ENCODE results near the gene OR56A4. TPM values are rescaled to one million over a fixed set of nuclear protein-coding genes. Genes with fewer than 3 reads are reported as not detected.

OR56A4 gene, protein sequence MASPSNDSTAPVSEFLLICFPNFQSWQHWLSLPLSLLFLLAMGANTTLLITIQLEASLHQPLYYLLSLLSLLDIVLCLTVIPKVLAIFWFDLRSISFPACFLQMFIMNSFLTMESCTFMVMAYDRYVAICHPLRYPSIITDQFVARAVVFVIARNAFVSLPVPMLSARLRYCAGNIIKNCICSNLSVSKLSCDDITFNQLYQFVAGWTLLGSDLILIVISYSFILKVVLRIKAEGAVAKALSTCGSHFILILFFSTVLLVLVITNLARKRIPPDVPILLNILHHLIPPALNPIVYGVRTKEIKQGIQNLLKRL
- total RNA-seq = not detected

DNA sequence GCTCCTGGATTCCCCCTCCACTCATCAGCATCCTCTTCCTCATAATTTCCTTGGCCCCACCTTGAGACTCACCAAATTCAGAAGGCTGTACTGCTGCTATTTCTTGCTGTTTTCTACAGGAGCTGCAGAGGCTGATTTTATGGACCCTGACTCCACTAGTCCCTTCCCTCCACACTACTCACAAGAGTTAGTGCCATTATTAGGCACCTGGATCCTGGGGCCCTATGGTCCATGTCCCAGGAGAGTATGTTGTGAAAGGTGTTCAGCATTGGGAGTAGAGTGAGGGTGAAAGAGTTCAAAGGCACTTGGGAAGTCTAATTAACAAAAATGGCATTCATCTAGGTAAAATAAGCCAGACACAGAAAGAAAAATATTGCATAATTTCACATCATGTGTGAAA is at the start of gene OR56A4:
OR56A4 (minus strand) TSS at position 101 of the 400 bp plus-strand sequence. CDS start 3,954 bp downstream, outside the sequence.
- Histone ChIP-seq H3K4me1 (ENCODE audit: insufficient read depth, low read length) (peaks cover 3% of the 10 kb centered on the region), H3K27me3 (ENCODE audit: insufficient read depth, low read length) (peaks cover 6% of the 10 kb centered on the region), H3K4me3 (ENCODE audit: low read length) (no peak within 1 kb of the TSS), H3K9me3 (ENCODE audit: low read depth, low read length) (no peaks in the 10 kb centered on the region)

DNA sequence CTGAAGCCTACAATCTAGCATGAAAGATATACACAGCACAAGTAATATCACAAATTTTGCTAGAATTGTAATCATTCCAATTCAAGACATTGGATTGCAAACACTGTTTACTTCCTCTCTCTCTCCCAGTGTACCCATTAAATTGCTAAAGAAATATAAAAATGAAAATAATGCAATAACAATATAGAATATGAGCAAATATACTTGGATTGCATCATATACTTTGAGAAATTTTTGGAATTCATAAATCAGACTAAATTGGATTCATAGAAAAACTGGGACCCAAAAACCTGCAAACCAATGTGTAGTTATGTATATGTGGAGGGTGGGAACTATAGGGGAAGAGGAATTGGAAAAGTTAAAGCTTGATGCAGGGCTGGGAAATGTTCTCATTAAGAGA is 48.8 kb upstream of the OR56A4 start:
- H3K4me3 ChIP-seq (ENCODE audit: low read length) = no peak overlapping the region
- no peaks in the 10 kb centered on the region for H3K4me1 ChIP-seq (ENCODE audit: insufficient read depth, low read length)
- H3K9me3 ChIP-seq (ENCODE audit: low read depth, low read length) = no peaks in the 10 kb centered on the region
- H3K27me3 ChIP-seq (ENCODE audit: insufficient read depth, low read length) = peaks cover 20% of the 10 kb centered on the region

DNA sequence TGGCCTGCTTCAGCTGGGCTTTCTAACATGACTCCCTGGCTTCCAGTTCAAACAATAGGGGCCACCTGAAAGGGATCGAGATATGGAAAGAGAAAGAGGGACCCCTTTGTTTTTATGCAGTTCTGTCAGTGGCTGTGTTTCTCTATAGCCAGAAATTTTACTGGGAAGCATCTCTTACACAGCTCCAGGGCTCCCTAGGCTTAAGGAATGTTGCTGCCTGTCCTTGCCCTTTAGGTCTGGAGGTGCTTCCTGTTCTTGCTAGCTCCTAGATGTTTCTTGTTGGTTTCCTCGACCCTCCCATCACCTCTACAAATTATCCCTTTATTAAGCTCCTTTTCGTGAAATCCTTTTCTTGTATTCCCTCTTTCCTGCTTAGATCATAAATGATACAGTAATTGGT is 45.6 kb upstream of the OR56A4 start:
- peaks cover 32% of the 10 kb centered on the region for H3K27me3 ChIP-seq (ENCODE audit: insufficient read depth, low read length)
- H3K9me3 ChIP-seq (ENCODE audit: low read depth, low read length) = no peaks in the 10 kb centered on the region
- no peak overlapping the region for H3K4me3 ChIP-seq (ENCODE audit: low read length)
- no peaks in the 10 kb centered on the region for H3K4me1 ChIP-seq (ENCODE audit: insufficient read depth, low read length)

DNA sequence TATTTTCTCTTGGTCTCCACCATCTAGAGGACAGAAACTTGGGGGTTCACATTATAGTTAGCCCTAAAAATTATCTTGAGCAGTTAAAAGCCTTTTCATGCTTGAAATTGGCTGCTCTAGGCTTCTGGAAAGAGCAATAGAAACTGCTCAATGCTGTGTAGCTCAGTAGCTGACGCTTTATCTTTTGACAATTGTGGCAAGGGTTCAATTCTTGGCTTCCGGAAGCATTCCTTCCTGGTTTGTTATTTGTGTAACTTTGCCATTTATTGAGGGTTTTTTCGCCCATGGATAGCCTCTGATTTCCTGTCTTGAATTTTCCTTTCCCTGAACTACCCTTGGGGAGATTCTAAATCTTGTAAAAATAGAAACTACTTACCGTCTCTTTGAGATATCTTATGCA is 34.1 kb upstream of the OR56A4 start:
- Histone ChIP-seq H3K4me3 (ENCODE audit: low read length) (no peak overlapping the region), H3K4me1 (ENCODE audit: insufficient read depth, low read length) (peaks cover 8% of the 10 kb centered on the region)

DNA sequence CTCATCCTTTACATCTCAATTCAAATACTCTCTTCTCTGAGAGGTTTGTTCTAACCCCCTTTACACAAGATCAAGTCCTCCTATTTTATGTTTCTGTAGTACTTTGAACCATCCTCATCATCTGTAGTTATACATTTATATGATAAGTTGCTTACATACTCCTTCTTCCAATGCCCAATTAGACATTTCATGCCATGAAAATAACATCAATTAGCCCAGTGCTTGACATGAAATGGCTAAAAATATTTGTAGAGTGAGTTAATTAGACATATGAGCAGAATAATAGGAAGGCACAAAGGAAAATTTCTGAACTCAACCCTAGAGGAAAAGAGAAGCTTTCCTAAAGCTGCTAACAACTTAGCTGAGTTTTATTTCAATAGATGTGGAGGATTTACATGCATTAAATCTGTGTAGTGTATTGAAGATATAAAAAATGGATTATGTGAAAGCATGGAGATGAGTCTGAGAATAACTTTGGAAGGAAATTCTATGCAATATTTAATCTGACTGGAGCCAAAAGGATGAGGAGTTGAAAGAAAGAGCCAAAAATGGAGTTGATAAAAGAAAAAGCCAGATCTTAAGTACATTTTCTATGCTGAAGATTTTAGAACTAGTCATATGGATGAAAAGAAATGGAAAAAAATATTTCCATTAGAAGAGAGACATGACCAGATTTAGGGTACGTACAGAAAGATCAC is 24.1 kb upstream of the OR56A4 start, which contains the start of gene OR56A1:
OR56A1 (minus strand) TSS at position 51 of the 698 bp plus-strand sequence. CDS start 3,066 bp downstream, outside the sequence.
- no peaks in the 10 kb centered on the region for H3K4me1 ChIP-seq (ENCODE audit: insufficient read depth, low read length)
- no peak within 1 kb of the TSS for H3K4me3 ChIP-seq (ENCODE audit: low read length)
- no peaks in the 10 kb centered on the region for H3K9me3 ChIP-seq (ENCODE audit: low read depth, low read length)
- peaks cover 13% of the 10 kb centered on the region for H3K27me3 ChIP-seq (ENCODE audit: insufficient read depth, low read length)

More for the DNA sequence above, 34.1 kb upstream of the OR56A4 start:
- H3K9me3 ChIP-seq (ENCODE audit: low read depth, low read length) = no peaks in the 10 kb centered on the region
- H3K27me3 ChIP-seq (ENCODE audit: insufficient read depth, low read length) = peaks cover 8% of the 10 kb centered on the region

DNA sequence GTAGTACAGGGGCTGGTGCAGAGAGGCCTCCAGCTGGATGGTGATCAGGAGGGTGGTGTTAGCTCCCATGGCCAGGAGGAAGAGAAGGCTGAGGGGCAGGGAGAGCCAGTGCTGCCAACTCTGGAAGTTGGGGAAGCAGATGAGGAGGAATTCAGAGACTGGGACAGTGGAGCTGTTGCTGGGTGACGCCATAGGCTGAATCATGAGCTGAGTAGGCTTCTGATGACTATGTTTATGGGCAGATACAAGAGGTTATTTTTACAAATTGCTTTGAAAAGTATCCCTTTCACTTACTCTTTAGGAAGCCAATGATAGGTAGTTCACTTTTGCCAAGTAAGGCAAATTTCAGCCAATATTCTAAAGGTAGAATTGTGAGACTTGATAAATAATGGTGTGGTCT is 20.8 kb upstream of the OR56A4 start:
- H3K9me3 ChIP-seq (ENCODE audit: low read depth, low read length) = no peaks in the 10 kb centered on the region
- peaks cover 2% of the 10 kb centered on the region for H3K27me3 ChIP-seq (ENCODE audit: insufficient read depth, low read length)
- H3K4me3 ChIP-seq (ENCODE audit: low read length) = no peak overlapping the region
- H3K4me1 ChIP-seq (ENCODE audit: insufficient read depth, low read length) = peaks cover 4% of the 10 kb centered on the region

DNA sequence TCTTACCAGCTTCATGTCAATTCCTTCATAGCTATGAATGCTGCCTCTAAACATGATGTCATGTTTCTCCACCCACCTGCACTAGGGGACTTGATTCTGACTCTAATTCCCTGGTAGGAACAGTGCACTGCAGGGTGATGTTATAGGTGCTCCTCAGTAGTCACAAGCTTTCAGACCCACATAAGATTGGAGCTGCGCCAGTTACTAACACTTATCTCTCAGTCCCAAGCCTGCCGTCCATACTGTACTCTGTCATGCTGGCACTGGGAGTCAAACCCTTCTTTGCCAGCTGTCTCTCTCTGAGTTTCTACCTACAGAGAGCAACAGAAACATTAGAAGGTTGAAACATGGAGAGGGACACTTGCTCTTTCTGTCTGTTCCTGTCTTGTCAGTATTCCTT is 18.3 kb upstream of the OR56A4 start:
- Histone ChIP-seq H3K27me3 (ENCODE audit: insufficient read depth, low read length) (peaks cover 2% of the 10 kb centered on the region), H3K4me3 (ENCODE audit: low read length) (no peak overlapping the region), H3K4me1 (ENCODE audit: insufficient read depth, low read length) (peaks cover 4% of the 10 kb centered on the region), H3K9me3 (ENCODE audit: low read depth, low read length) (no peaks in the 10 kb centered on the region)

DNA sequence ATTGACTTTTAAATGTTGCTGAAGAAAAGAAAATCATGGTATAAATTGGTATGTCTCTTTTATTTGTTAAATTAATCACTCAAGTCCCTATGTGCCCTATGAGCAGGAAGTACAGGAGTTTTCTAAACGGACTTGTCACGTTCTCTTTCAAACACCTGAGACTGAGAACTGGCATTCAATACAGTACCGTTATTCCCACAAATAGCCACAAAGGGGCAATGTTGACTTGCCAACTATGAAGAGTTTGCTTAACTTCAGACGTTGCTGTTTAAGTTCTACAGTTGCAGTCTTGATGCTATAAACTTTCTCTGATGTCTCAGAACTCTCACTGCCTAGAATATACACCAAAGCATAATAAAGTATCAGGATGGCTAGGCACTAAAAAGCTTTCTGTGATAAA is 16.2 kb upstream of the OR56A4 start:
- Histone ChIP-seq H3K27me3 (ENCODE audit: insufficient read depth, low read length) (peaks cover 14% of the 10 kb centered on the region), H3K9me3 (ENCODE audit: low read depth, low read length) (no peaks in the 10 kb centered on the region), H3K4me1 (ENCODE audit: insufficient read depth, low read length) (peaks cover 4% of the 10 kb centered on the region)

DNA sequence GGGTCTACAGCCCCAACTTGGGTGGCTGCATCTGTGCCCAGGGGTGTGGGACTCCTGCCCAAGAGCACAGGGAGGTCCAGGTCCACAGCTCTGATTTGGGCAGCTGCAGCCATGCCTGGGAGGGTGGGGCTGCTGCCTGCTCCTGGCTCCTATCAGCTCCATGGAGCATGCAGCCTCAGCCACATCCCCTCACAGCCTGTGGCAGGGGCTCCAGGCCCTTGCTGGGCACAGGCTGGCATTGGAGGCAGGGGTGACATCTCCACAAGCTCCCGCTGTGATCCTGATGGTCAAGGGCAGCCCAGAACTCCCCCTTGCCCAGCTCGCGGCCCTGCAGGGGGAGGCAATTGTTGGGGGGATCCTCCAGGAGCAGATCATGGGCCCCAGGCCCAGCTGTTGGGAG is 6.3 kb upstream of the OR56A4 start:
- Histone ChIP-seq H3K4me1 (ENCODE audit: insufficient read depth, low read length) (peaks cover 9% of the 10 kb centered on the region), H3K4me3 (ENCODE audit: low read length) (no peak overlapping the region), H3K27me3 (ENCODE audit: insufficient read depth, low read length) (peaks cover 13% of the 10 kb centered on the region), H3K9me3 (ENCODE audit: low read depth, low read length) (no peaks in the 10 kb centered on the region)

More for the DNA sequence above, 16.2 kb upstream of the OR56A4 start:
- H3K4me3 ChIP-seq (ENCODE audit: low read length) = no peak overlapping the region

DNA sequence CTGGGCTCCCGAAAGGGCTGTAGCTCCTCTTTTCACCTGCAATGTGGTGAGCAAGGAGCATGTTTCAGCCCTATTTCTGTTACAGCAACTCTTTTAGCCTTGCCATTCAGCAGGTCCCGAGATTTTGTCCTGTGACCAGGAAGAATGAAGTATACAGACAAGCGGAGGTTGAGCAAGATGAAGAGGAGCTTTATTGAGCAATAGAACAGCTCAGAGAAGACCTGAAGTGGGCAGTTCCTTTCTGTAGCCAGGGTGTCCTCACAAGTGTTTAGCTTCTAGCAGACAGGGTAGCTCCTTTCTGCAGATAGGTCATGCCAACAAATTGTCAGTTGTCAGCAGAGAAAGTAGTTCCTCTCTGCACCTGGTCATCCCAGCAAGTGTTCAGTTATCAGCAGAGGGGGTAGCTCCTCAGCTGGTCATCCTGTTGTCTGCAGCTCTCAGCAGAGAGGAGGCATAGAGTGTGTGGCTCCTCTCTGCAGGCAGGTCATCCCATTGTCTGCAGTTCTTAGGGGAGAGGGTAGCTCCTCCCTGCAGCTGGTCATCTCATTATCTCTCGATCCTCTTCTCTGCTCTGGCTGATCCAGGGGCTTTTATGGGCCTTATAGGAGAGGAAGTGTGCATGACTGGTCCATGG is 5.4 kb upstream of the OR56A4 start:
- no peaks in the 10 kb centered on the region for H3K9me3 ChIP-seq (ENCODE audit: low read depth, low read length)
- peaks cover 9% of the 10 kb centered on the region for H3K4me1 ChIP-seq (ENCODE audit: insufficient read depth, low read length)
- H3K27me3 ChIP-seq (ENCODE audit: insufficient read depth, low read length) = peaks cover 7% of the 10 kb centered on the region
- no peak overlapping the region for H3K4me3 ChIP-seq (ENCODE audit: low read length)

DNA sequence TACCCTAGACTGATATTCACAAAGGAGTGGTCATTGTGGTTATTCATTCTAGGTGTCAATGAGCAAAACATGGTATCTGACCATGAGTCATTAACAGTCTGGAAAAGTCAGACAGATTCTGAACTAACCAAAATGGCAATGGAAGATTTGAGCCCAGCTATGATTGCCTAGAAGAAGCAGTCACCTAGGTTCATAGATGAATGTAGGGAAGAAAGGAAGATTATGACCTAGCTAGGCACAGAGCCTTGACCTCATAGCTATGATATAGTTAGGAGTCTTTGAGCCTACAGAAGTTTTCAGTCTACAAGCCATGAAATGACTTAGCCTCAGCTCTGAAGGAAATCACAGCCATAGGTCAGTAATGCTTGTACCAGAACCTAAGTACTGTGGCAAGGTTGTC is 351 bp downstream of the OR56A4 start:
- Histone ChIP-seq H3K4me1 (ENCODE audit: insufficient read depth, low read length) (no peaks in the 10 kb centered on the region), H3K27me3 (ENCODE audit: insufficient read depth, low read length) (peaks cover 6% of the 10 kb centered on the region), H3K9me3 (ENCODE audit: low read depth, low read length) (no peaks in the 10 kb centered on the region), H3K4me3 (ENCODE audit: low read length) (no peak overlapping the region)

DNA sequence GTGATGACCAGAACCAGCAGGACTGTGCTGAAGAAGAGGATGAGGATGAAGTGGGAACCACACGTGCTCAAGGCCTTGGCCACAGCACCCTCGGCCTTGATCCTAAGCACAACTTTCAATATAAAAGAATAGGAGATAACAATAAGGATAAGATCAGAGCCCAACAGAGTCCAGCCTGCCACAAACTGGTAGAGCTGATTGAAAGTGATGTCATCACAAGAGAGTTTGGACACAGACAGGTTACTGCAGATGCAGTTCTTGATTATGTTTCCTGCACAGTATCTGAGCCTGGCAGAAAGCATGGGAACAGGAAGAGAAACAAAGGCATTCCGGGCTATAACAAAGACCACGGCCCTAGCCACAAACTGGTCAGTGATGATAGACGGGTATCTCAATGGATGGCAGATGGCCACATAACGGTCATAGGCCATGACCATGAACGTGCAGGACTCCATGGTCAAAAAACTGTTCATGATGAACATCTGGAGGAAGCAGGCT is 4.5 kb downstream of the OR56A4 start:
- H3K27me3 ChIP-seq (ENCODE audit: insufficient read depth, low read length) = peaks cover 2% of the 10 kb centered on the region
- no peak overlapping the region for H3K4me3 ChIP-seq (ENCODE audit: low read length)
- H3K4me1 ChIP-seq (ENCODE audit: insufficient read depth, low read length) = no peaks in the 10 kb centered on the region

DNA sequence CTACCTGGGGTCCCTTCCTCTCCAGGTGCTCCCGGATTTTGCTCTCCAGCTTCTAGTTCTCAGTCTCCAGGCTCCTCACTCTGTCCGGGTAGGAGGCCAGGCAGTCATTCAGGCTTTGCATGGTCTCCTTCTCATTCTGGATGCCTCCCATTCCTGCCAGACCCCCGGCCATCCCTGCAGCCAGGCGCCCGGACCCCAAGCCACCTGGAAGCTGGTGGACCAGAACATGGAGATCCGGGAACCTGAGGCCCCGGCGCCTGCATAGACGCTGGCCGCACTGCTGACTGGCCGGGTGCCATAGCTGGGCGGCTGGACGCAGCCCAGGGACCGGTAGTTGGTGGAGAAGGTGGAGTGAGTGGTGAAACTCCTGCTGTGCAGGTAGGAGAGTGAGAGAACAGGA is 12.0 kb downstream of the OR56A4 start:
- Histone ChIP-seq H3K4me3 (ENCODE audit: low read length) (no peak overlapping the region), H3K9me3 (ENCODE audit: low read depth, low read length) (no peaks in the 10 kb centered on the region), H3K27me3 (ENCODE audit: insufficient read depth, low read length) (peaks cover 2% of the 10 kb centered on the region), H3K4me1 (ENCODE audit: insufficient read depth, low read length) (no peaks in the 10 kb centered on the region)

More for the DNA sequence above, 4.5 kb downstream of the OR56A4 start:
- H3K9me3 ChIP-seq (ENCODE audit: low read depth, low read length) = no peaks in the 10 kb centered on the region

DNA sequence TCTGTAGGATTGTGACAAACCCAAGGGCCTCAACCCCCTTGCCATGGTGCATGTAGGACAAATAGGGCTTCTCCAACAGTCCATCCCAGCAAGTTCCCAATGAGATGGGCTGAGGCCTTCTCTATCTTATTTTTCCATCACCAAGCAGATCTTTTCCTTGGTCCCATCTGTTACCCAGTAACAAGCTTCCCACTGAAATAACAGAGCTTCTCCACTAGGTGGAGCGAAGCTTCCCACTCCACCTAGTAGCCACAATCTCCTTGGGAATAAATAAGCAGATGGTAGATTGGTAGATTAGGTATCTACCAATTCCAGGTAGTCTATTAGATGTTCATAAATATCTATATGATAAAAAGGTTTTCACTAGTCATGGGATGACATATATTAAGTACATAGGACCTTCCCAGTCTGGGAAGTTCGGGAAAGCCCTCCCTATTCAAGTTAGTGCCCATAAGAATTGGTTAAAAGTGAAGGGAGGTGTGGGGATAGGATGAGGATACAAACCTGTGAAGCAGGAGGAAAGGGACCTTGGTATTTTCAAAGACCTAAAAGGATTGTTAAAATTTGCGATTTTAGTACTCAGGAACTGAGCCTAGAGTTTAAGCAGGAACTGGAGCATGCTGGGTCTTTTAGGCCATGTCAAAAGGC is 14.0 kb downstream of the OR56A4 start:
- Histone ChIP-seq H3K27me3 (ENCODE audit: insufficient read depth, low read length) (peaks cover 3% of the 10 kb centered on the region), H3K9me3 (ENCODE audit: low read depth, low read length) (no peaks in the 10 kb centered on the region), H3K4me3 (ENCODE audit: low read length) (no peak overlapping the region), H3K4me1 (ENCODE audit: insufficient read depth, low read length) (no peaks in the 10 kb centered on the region)

DNA sequence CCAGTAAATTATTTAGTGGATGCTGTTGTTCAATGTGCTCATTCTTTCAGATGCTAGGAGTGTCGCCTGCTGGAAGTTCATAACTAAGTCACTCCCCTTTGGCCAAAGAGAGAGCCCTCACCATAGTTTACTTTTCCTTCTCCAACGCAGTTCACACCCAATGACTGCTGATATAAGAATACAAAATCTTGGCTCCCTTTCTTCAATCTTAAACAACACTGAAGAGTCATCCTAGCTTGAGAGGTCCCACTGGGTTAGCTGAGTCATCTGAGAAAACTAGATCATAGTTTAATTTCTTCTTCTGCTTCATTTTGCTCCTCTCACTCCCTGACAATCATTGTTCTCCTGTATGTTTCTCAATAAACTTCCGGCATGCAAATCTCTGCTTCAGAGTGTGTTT is 14.6 kb downstream of the OR56A4 start:
- H3K9me3 ChIP-seq (ENCODE audit: low read depth, low read length) = no peaks in the 10 kb centered on the region
- no peaks in the 10 kb centered on the region for H3K4me1 ChIP-seq (ENCODE audit: insufficient read depth, low read length)
- H3K27me3 ChIP-seq (ENCODE audit: insufficient read depth, low read length) = peaks cover 3% of the 10 kb centered on the region
- no peak overlapping the region for H3K4me3 ChIP-seq (ENCODE audit: low read length)
